Measurements from ENCODE around the gene PPP2R5E.

Gene PPP2R5E

DNA sequence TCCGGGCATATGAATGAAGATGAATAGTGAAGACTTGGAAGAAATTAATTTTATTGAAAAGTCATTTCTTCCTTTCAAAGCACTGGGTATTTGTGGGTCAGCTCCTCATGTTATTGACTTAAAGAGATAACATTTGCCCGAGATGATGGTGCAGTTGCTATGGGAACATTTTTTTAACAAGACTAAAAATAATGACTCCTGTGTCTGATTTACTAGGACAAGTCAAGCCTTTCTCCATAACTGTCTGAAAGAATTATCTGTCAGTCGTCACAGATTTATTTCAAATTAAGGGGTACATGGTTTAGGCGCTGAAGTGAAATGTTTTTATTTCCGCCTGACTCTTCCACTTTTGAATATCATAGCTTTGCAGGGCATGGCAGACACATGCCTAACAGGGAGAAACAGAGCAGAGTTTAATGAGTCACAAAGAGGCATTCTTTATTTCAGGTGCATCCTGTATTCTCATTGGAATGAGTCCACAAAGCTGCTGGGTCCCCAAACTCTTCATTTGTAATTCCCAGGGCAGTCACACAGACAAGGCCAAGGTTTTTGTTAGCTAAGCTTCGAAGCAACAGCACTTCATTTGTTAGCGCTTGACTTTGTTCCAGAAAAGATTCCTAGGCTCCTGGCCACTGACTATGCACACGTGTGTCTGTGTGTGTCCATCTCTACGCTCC lies 220.1 kb downstream of the PPP2R5E start:
- H3K9me3 Mint-ChIP-seq: no peaks in the 10 kb centered on the region
- H3K27me3 Mint-ChIP-seq: peaks cover 43% of the 10 kb centered on the region
- no peak overlapping the region for H3K27ac Mint-ChIP-seq (ENCODE audit: low read depth)
- H3K4me3 Mint-ChIP-seq: no peak overlapping the region
- H3K36me3 Mint-ChIP-seq (ENCODE audit: insufficient read depth): no peaks in the 10 kb centered on the region
- no peaks in the 10 kb centered on the region for H3K4me1 Mint-ChIP-seq
- DNase-seq (ENCODE audit: low spot score in 2 of 2) (no peak), ATAC-seq (replicated peaks; ENCODE audit: extremely low read depth, poor library complexity, severe bottlenecking) (no peak)

DNA sequence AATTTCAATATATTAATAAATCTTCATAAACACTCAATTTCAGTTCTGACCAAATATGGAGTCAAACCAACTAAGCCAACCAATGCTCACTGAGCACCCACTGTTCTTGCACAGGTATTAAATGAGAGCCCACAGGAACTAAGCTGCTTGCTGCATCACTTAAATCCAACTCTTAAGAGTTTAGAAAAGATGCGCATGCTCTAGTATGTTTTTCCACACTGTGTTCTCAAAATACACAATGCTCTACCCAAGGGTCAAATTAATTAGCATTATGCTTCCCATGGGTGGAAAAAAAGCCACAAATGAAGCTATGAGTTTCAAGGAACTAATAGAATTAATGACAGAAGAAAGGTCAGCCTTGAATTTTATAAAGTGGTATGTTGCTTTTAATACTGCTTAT lies 220.7 kb downstream of the PPP2R5E start:
- Mint-ChIP-seq H3K4me1 (no peaks in the 10 kb centered on the region), H3K27me3 (peaks cover 48% of the 10 kb centered on the region), H3K4me3 (no peak overlapping the region), H3K27ac (ENCODE audit: low read depth) (no peak overlapping the region), H3K36me3 (ENCODE audit: insufficient read depth) (no peaks in the 10 kb centered on the region), H3K9me3 (no peaks in the 10 kb centered on the region)
- DNase-seq (ENCODE audit: low spot score in 2 of 2) (no peak), ATAC-seq (replicated peaks; ENCODE audit: extremely low read depth, poor library complexity, severe bottlenecking) (no peak)
